22Rv1 (cell line): ENCODE results near the gene MACF1.

ENCODE experiments used
- CTCF ChIP-seq: fragments of 450-650 bp; IDR thresholded peaks from 2 replicates; pipeline ENCODE4 v1.5.1; 2017; ENCODE audit warnings: mild to moderate bottlenecking
- ZFX ChIP-seq: fragments of 450-650 bp; IDR thresholded peaks from 2 replicates; pipeline ENCODE4 v1.6.1; 2017; ENCODE audit warnings: antibody characterized with exemption, borderline replicate concordance

DNA sequence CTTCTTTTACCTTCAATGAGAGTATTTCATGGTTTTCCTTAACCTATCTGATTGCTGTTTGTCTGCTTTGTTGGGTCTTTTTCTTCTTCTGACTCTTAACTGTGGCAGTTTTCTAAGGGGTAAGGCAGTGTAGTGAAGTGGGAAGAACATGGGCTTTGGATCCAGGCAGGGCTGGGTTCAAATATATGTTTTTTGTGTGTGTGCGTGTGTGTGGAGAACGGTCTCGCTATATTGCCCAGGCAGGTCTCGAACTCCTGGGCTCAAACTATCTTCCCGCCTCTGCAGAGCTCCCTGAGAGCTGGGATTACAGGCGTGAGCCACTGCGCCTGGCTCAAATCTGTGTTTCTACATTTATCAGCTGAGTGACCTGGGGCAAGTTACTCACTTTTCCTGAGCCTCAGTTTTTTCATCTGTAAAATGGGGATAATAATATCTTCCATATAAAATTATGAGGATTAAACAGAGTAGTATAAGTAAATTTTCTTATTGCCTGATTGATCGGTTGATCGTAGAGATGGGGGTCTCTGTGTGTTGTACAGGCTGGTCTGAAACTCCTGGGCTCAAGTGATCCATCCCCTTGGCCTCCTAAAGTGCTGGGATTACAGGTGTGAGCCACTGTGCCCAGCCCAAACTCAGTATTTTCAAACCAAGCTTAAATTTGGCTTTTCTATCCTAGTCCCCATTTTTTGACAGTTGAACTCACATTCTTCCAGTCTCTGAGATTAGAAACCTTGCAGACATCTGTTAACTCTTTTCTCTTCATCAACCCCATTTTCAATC lies 36.0 kb upstream of the MACF1 start:
- TF ChIP-seq CTCF (no peak), ZFX (no peak)
